ENCODE results near the gene PCDHB11.
"Not testable (repeated sequence)": the region's sequence is repeated elsewhere in the genome, so short reads cannot be mapped to it uniquely, and the experiment has no call there.

The PCDHB11 gene

GRCh38 chr5:141186897-141187512 lies 12.4 kb upstream of the PCDHB11 start, which contains the start of gene PCDHB9:
Gene PCDHB9 (plus strand): TSS chr5:141187161. CDS start chr5:141187319, 158 bp downstream.
- CTCF ChIA-PET, result interaction anchor here (0.9 to 1.4 kb wide), 3 partner anchors 9 to 377 kb away, joined by 3 to 5 read pairs (median 5); no protein-coding TSS in a partner anchor
- TF ChIP-seq CTCF (IDR thresholded peaks at IDR 0.05; ENCODE audit: control extremely low read depth, extremely low read depth, low read depth, missing control alignments), result peak; percentile 13
- DNase-seq (ENCODE audit: extremely low spot score), result no peak
- POLR2A ChIA-PET, result no interaction called here

GRCh38 chr5:141188682-141189081 lies 10.7 kb upstream of the PCDHB11 start:
- POLR2A ChIA-PET; CTCF ChIA-PET; DNase-seq (ENCODE audit: extremely low spot score): not testable (repeated sequence)

- POLR2A ChIA-PET, CTCF ChIA-PET: not testable (repeated sequence)
Observed at GRCh38 chr5:141189131-141189530, 10.3 kb upstream of the PCDHB11 start.

GRCh38 chr5:141192110-141192725 lies 7.2 kb upstream of the PCDHB11 start, which contains the start of gene PCDHB10:
Gene PCDHB10 (plus strand): TSS chr5:141192353. CDS start chr5:141192553, 200 bp downstream.
- POLR2A ChIA-PET, result no interaction called here
- TF ChIP-seq CTCF (IDR thresholded peaks at IDR 0.05; ENCODE audit: control extremely low read depth, extremely low read depth, low read depth, missing control alignments), result peak; percentile 18
- DNase-seq (ENCODE audit: extremely low spot score), result peak; percentile 20
- CTCF ChIA-PET, result interaction anchor here (1.1 kb wide), 2 partner anchors 9 to 128 kb away, joined by 3 to 5 read pairs; partner anchors contain the start of gene PCDHB16

More at GRCh38 chr5:141189131-141189530, 10.3 kb upstream of the PCDHB11 start:
- DNase-seq (ENCODE audit: extremely low spot score), result not testable (repeated sequence)

- POLR2A ChIA-PET; CTCF ChIA-PET; DNase-seq (ENCODE audit: extremely low spot score): not testable (repeated sequence)
Observed at GRCh38 chr5:141194332-141194731, 5.1 kb upstream of the PCDHB11 start.

GRCh38 chr5:141196363-141196762 lies 3.1 kb upstream of the PCDHB11 start:
- ChIA-PET POLR2A (no interaction called here), CTCF (interaction anchor here (1.0 to 1.5 kb wide), 3 partner anchors 9 to 134 kb away, joined by 3 read pairs; partner anchors contain the start of genes PCDHB9 and PCDHGA1)
- TF ChIP-seq CTCF (IDR thresholded peaks at IDR 0.05; ENCODE audit: control extremely low read depth, extremely low read depth, low read depth, missing control alignments), result no peak
- DNase-seq (ENCODE audit: extremely low spot score), result no peak

GRCh38 chr5:141201126-141201525 lies 1.7 kb downstream of the PCDHB11 start:
- POLR2A ChIA-PET; CTCF ChIA-PET; DNase-seq (ENCODE audit: extremely low spot score): not testable (repeated sequence)

- CTCF ChIA-PET; POLR2A ChIA-PET; DNase-seq (ENCODE audit: extremely low spot score): not testable (repeated sequence)
Observed at GRCh38 chr5:141201646-141202045, 2.2 kb downstream of the PCDHB11 start.

GRCh38 chr5:141208478-141208877 lies 9.1 kb downstream of the PCDHB11 start, which contains the start of gene PCDHB12:
Gene PCDHB12 (plus strand): TSS chr5:141208719. CDS start chr5:141208908, 189 bp downstream.
- TF ChIP-seq CTCF (IDR thresholded peaks at IDR 0.05; ENCODE audit: control extremely low read depth, extremely low read depth, low read depth, missing control alignments), result no peak
- DNase-seq (ENCODE audit: extremely low spot score), result no peak
- POLR2A ChIA-PET, result no interaction called here
- CTCF ChIA-PET, result interaction anchor here (1.1 kb wide), 1 partner anchor 9 kb away, joined by 5 read pairs; no protein-coding TSS in a partner anchor

GRCh38 chr5:141210281-141210680 lies 10.9 kb downstream of the PCDHB11 start:
- CTCF ChIA-PET; DNase-seq (ENCODE audit: extremely low spot score); POLR2A ChIA-PET: not testable (repeated sequence)

GRCh38 chr5:141210849-141211248 lies 11.4 kb downstream of the PCDHB11 start:
- CTCF ChIA-PET; POLR2A ChIA-PET; DNase-seq (ENCODE audit: extremely low spot score): not testable (repeated sequence)

GRCh38 chr5:141213656-141214339 lies 14.4 kb downstream of the PCDHB11 start, which contains the start of gene PCDHB13:
Gene PCDHB13 (plus strand): TSS chr5:141213919. CDS start chr5:141214124, 205 bp downstream.
- DNase-seq (ENCODE audit: extremely low spot score); CTCF ChIA-PET; POLR2A ChIA-PET: not testable (repeated sequence)

GRCh38 chr5:141214583-141214982 lies 15.2 kb downstream of the PCDHB11 start:
- CTCF ChIA-PET; POLR2A ChIA-PET; DNase-seq (ENCODE audit: extremely low spot score): not testable (repeated sequence)

All from GM10248 (cell line).